SIG-M5 (cell line): Measurements from ENCODE around the gene UTY.
"Not testable (repeated sequence)": the region's sequence is repeated elsewhere in the genome, so short reads cannot be mapped to it uniquely, and the experiment has no call there.

Experiments used
- DNase-seq: peaks from one replicate; lab custom pipeline; 2025; lab: John Stamatoyannopoulos, UW

UTY gene

DNA sequence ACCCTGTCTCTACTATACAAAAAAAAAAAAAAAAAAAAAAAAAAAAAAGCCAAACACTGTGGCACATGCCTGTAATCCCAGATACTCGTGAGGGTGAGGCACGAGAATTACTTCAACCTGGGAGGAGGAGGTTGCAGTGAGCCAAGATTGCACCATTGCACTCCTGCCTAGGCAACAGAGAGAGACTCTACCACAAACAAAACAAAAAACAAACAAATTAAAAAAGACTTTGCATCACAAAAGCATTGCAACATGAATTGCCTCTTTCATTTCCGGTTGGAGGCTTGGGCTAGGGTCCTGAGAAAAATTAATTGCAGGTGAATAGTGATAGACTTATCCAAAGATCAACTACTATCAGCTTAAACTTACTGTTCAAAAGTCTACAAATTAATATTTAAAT is 180.4 kb downstream of the UTY start:
- DNase-seq = no peak

DNA sequence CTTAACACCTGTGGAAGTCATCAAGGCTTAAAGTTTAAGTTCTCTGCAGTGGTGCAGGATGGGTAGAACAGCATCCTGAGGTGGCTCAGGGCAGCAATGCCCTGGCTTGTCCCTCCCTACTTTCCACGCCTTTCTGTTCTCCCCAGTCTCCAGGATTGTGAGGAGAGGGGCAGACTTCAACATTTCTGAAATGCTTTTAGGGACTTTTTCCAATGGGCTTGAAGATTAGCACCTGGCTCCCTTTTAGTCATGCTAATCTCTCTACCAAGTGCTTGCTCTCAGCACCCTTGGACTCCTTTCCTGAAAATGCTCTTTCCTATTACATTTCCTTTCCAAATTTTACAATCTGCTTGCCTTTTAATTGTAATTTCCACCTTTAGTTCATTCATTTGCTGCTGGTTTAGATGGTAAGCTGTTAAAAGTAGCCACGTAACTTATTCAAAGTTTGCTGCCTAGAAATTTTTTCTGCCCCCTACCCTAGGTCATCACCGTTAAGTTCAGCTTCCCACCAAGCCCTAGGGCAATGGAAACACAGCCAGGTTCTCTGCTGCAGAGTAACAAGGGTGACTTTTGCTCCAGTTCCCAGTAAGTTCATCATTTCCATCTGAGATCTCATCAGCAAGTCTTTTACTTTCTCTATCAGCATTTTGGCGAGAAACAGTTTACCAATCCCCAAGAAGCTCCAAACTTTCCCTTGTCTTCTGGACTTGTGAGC is 183.5 kb downstream of the UTY start:
- DNase-seq = no peak

DNA sequence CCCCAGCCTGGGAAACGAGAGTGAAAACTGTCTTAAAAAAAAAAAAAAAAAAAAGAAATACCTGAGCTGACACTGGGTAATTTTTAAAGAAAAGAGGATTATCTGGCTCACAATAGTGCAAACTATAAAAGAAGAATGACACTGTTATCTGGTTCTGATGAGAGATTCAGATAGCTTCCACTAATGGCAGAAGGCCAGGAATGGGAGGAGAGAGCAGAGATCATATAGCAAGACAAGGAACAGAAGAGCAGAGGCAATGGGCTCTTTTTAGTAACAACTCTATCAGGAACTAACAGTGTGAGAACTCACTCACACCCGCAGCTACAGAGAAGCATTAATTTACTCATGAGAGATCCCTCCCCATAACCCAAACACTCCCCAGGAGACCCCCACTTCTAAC is 184.8 kb downstream of the UTY start:
- DNase-seq = no peak

DNA sequence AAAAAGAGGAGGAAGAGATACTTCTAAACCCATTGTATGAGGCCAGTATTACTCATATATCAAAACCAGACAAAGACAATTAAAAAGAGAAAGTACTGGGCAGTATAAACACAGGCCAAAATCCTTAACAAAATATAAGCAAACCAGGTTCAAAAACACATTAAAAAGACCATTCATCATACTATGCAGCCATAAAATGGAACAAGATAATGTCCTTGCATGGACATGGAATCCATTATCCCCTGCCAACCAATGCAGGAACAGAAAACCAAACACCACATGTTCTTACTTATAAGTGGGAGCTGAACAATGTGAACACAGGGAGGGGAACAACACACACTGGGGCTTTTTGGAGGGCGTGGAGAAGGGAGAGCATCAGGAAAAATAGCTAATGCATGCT is 188.6 kb downstream of the UTY start:
- no peak for DNase-seq

DNA sequence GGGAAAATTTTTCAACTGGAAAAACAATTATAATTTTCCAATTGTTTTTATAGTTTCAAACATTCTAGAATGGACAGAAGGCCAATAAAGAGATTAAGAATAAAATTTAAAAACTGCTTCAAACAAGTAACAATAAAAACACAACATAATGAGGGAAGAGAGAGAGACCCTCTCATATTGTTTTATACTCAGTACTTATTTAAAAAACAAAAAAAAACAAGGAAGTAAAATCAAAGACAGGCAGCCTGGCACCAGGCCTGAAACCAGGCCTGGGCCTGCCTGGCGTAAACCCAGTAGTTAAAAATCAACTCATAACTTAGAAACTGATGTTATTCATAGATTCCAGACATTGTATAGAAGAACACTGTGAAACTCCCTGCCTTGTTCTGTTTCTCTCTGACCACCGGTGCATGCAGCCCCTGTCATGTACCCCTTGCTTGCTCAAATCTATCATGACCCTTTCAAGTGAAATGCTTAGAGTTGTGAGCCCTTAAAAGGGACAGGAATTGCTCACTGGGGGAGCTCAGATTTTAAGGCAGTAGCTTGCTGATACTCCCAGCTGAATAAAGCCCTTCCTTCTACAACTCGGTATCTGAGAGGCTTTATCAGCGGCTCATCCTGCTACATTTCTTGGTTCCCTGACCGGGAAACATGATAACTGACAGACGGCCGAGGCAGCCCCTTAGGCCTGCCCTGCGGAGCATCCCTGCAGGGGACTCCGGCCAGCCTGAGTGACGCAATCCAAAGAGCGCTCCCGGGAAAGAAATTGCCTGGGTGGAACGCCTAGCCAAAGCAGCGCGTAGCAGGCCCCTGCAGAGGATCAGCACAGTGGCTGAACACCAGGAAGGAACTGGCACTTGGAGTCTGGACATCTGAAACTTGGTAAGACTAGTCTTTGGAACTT is 197.4 kb downstream of the UTY start:
- not testable (repeated sequence) for DNase-seq

DNA sequence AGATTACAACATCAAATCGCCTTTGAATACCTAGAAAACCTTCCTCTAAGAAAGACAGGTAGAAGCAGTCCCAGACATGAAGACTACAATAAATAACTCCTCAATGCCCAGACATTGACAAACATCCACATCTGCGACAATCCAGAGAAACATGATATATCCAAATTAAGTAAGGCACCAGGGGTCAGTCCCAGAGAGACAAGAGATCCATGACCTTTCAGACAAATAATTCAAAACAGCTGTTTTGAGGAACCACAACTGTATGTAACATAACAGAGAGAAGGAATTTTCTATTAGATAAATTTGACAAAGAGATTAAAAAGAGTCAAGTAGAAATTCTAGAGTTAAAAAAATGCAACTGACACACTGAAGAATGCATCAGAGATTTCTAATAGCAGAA is 200.3 kb downstream of the UTY start:
- no peak for DNase-seq

DNA sequence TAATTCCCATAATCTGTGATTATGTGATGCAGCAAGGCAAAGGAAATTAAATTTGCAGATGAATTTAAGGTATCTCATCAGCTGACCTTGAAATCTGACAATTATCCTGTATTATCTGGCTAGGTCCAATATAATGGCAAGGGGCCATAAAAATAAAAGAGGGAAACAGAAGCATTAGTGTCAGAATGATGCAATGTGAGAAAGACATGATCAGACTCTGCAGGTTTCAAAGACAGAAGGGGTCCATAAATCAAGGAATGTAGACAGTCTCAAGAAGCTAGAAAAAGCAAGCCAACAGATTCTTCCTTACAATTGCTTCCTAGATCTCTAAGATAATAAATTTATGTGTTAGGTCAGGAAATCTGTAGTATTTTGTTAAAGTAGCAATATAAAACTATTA is 208.1 kb downstream of the UTY start:
- DNase-seq = no peak

DNA sequence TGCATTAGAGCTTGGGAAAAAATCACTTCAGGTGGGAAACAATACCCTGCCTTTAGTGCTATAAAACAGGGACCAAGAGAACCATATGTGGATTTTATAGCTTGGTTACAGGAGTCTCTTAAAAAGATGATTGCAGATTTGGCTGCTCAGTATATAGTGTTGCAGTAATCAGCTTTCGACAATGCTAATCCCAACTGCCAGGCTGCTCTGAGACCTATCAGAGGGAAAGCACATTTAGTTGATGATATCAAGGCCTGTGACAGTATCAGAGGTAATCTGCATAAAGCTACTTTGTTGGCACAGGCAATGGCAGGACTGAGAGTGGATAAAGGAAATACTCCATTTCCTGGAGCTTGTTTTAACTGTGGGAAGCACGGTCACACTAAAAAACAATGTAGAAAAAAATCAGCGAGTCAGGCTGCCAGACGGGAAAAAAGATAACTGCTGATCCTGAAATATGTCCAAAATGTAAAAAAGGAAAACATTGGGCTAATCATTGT is 225.8 kb downstream of the UTY start:
- DNase-seq = not testable (repeated sequence)

DNA sequence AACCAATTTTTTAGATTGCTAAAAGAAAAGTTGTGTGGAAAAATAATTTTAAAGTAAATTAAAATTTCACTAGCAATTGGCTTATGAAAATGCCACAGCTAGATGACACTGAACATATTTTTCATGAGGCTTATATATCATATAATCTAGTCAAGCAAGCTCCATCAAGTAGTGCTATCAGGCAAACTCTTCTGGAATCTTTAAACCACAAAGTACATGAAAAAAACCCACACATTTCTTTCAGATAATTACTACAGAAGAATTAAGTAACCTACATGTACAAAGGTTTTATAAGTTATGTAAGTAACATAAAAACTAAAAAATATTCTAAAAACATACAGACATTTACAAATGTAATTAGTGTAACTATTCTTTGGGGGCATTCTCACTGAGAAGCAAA is 229.4 kb downstream of the UTY start:
- DNase-seq = no peak

DNA sequence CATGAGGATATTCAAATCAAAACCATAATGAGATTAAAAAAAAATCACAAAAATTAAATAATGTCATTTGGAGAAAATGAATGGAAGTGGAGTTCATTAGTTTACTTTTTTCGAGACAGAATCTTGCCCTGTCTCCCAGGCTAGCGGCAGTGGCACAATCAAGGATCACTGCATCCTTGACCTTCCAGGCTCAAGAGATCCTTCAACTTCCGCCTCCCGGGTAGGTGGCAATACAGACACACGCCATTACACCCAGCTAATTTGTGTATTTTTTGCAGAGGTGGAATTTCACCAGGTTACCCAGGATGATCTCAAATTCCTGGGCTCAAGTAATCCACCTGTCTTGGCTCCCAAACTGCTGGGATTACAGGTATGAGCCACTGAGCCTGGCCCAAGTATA is 236.1 kb downstream of the UTY start:
- no peak for DNase-seq

DNA sequence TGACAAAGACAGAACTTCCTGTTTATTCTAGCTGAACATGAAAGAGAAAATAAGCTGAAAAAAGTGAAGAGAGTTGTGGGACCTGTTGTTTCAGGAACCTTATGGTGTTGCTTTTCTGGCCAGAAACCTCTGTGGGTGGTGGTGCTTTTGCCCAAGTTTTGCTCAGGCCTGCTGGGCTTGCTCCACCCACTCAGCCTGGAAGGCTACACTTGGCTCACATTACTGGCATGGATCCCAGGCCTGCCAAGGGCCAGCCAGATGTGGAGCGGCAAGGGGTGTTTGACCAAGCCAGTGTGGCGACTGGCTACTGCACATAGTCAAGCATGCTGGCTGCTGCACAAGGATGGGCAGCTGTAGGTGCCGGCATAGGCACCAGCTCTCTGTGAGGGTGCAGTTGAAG is 245.9 kb downstream of the UTY start:
- no peak for DNase-seq

DNA sequence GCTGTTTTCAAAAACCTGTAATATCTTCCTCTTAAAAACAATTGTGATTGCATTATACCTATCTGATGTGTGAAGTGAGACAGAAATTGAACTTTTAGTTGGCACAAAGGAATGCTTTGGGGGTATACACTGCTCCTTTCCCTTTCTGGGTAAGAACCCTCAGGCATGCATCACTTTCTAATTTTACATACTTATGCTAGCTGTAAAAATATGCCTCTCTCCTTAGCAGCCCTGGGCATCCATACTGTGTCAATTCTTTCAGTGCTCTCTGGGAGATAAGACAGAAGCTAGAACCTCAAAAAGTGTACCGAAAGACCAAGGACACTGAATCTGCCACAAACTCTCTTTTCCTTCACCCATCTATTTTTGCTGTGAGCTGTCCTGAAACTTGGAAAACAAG is 246.7 kb downstream of the UTY start:
- DNase-seq = no peak

DNA sequence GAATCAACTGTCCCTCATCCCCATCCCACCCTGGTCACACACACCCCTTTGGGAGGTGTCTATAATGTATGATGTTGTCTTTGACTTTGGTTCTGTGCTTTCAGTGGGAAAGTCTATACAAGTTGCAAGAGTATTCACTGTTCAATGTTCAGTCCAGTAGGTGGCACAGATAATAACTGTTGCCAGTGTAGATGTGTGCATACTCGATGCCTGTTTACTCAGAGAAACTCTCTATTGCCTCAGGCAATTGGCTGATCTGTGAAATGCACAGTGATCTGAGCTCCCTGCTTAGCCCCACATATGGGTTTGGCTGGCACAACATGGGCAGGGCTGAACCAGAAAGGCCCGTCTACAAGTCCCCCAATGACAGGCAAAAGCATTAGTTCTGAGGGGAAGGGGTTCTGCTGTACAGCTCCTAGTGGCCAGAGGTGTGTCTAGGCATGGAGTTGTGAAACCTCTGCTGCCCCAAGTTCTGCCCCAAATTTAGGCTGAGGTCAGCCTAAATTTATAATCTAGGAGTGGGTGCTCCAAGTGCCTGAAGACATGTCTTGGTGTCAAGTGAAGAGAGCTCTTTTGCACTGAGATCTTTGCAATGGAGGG is 252.4 kb downstream of the UTY start:
- no peak for DNase-seq

DNA sequence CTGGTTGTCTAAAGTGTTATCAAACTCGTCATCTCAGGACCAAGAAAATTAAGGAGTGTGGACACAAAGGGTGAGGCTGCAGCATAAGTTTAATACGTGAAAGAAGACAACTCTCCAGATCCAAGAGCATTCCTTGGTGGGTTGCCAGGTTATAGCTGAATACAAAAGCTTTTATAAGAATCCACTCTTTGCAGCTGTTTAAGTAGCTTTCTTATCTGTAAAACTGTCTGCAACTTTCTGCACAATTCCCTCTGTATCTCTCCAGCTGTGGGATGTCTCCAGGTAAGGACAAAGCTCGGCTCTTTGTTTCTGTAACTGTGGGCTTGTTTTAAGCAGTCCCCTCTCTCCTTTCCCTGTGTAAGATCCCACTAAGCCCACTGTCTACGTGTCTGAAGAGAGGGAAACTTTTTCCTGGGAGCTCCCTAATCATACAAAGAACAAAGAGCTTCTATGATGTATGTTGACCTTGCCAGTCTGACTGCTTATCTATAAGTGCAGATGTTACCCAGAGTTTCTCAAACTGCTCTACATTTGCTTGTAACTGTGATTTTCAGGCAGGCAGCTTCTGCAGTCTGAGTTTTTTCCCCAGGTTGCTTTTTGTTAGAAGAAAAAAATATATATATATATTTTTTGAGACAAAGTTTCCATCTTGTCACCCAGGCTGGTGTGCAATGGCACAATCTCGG is 268.7 kb downstream of the UTY start:
- DNase-seq = no peak

DNA sequence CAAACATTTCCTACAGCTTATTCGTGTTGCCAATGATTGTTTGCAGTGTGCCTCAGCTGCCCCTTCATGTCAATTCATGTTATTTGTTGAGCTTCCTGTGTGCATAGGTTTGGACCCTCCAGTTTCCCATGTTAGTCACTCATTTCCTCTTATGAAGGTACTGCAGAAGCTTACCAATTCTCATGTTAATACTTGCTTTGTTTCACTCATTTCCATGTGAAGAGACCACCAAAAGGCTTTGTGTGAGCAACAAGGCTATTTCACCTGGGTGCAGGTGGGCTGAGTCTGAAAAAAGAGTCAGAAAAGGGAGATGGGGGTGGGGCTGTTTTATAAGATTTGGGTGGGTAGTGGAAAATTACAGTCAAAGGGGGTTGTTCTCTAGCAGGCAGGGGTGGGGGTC is 274.6 kb downstream of the UTY start:
- no peak for DNase-seq
